NT2/D1 (cell line): ENCODE data around the gene OR52A5.

Source experiments
- DNase-seq: peaks from one replicate; pipeline ENCODE4 v3.0.0-alpha.2; 2011; ENCODE audit warnings: low read depth, low spot score
- H3K27me3 ChIP-seq: 2 replicates; pipeline ENCODE4 v1.6.0; 2011; ENCODE audit warnings: mild to moderate bottlenecking; ENCODE audit not compliant: insufficient read length, insufficient read depth
- H3K36me3 ChIP-seq: 2 replicates; pipeline ENCODE4 v1.6.1; 2011; ENCODE audit warnings: mild to moderate bottlenecking, low read length, mixed read lengths; ENCODE audit not compliant: insufficient read depth, insufficient read length
- H3K4me1 ChIP-seq: 2 replicates; pipeline ENCODE4 v1.5.1; 2011; ENCODE audit not compliant: insufficient read depth, insufficient read length
- H3K4me3 ChIP-seq: 2 replicates; pipeline ENCODE4 v1.5.1; 2011; ENCODE audit warnings: low read depth; ENCODE audit not compliant: insufficient read length
- H3K9ac ChIP-seq: 2 replicates; pipeline ENCODE4 v1.6.0; 2011; ENCODE audit warnings: low read depth; ENCODE audit not compliant: insufficient read length
- H3K9me3 ChIP-seq: 2 replicates; pipeline ENCODE4 v1.5.1; 2011; ENCODE audit warnings: mild to moderate bottlenecking, low read length; ENCODE audit not compliant: insufficient read depth
- SUZ12 ChIP-seq: IDR thresholded peaks from 2 replicates; pipeline ENCODE4 v1.6.1; 2011; ENCODE audit not compliant: insufficient read length, insufficient read depth; ENCODE audit errors: extremely low read depth
- YY1 ChIP-seq: IDR thresholded peaks from 2 replicates; pipeline ENCODE4 v1.6.1; 2011; ENCODE audit not compliant: insufficient read length, insufficient read depth
- ZNF274 ChIP-seq: IDR thresholded peaks from 2 replicates; pipeline ENCODE4 v1.6.1; 2011; ENCODE audit warnings: mild to moderate bottlenecking, low read depth, low read length

The OR52A5 gene

GRCh38 chr11:5083602-5084001, 54.6 kb downstream of the OR52A5 start:
- no peak for DNase-seq
- TF ChIP-seq SUZ12 (no peak), ZNF274 (no peak), YY1 (no peak)
- no peaks in the 10 kb centered on the region for H3K9me3 ChIP-seq

GRCh38 chr11:5081405-5081804, 56.8 kb downstream of the OR52A5 start:
- Histone ChIP-seq H3K4me1 (no peaks in the 10 kb centered on the region), H3K36me3 (no peaks in the 10 kb centered on the region), H3K4me3 (no peak overlapping the region), H3K27me3 (no peaks in the 10 kb centered on the region), H3K9me3 (no peaks in the 10 kb centered on the region), H3K9ac (no peak overlapping the region)
- no peak for DNase-seq
- TF ChIP-seq ZNF274 (no peak), YY1 (no peak), SUZ12 (no peak)

More at GRCh38 chr11:5083602-5084001, 54.6 kb downstream of the OR52A5 start:
- H3K9ac ChIP-seq, result no peak overlapping the region
- H3K36me3 ChIP-seq, result no peaks in the 10 kb centered on the region
- no peaks in the 10 kb centered on the region for H3K27me3 ChIP-seq
- H3K4me1 ChIP-seq, result no peaks in the 10 kb centered on the region
- H3K4me3 ChIP-seq, result no peak overlapping the region
